ENCODE measurements around the gene CECR2. TPM values are rescaled to one million over a fixed set of nuclear protein-coding genes. Genes with fewer than 3 reads are reported as not detected.

CECR2 gene
- total RNA-seq, 2 experiments from 2014 or later, result 0.10 to 0.26 TPM

GRCh38 chr22:17349172-17349571 lies 20.1 kb upstream of the CECR2 start:
- no peaks in the 10 kb centered on the region for H3K27me3 Mint-ChIP-seq
- no peak overlapping the region for H3K27ac Mint-ChIP-seq
- H3K4me1 Mint-ChIP-seq, result no peaks in the 10 kb centered on the region
- H3K4me3 Mint-ChIP-seq, result no peak overlapping the region
- no peaks in the 10 kb centered on the region for H3K9me3 Mint-ChIP-seq
- no peaks in the 10 kb centered on the region for H3K36me3 Mint-ChIP-seq
- DNase-seq, result no peak

GRCh38 chr22:17350292-17350691 lies 19.0 kb upstream of the CECR2 start:
- no peaks in the 10 kb centered on the region for H3K9me3 Mint-ChIP-seq
- H3K4me3 Mint-ChIP-seq, result no peak overlapping the region
- no peak overlapping the region for H3K27ac Mint-ChIP-seq
- H3K36me3 Mint-ChIP-seq, result no peaks in the 10 kb centered on the region
- DNase-seq, result no peak
- H3K27me3 Mint-ChIP-seq, result no peaks in the 10 kb centered on the region
- H3K4me1 Mint-ChIP-seq, result no peaks in the 10 kb centered on the region

- H3K4me3 Mint-ChIP-seq, result no peak overlapping the region
Observed at GRCh38 chr22:17352798-17353197, 16.5 kb upstream of the CECR2 start.

GRCh38 chr22:17357688-17358087 lies 11.6 kb upstream of the CECR2 start:
- no peak for DNase-seq

More at GRCh38 chr22:17352798-17353197, 16.5 kb upstream of the CECR2 start:
- Mint-ChIP-seq H3K36me3 (no peaks in the 10 kb centered on the region), H3K27me3 (no peaks in the 10 kb centered on the region), H3K9me3 (no peaks in the 10 kb centered on the region), H3K4me1 (no peaks in the 10 kb centered on the region), H3K27ac (no peak overlapping the region)
- no peak for DNase-seq

GRCh38 chr22:17358415-17358814 lies 10.8 kb upstream of the CECR2 start:
- DNase-seq, result no peak
- H3K9me3 Mint-ChIP-seq, result no peaks in the 10 kb centered on the region
- H3K36me3 Mint-ChIP-seq, result no peaks in the 10 kb centered on the region
- no peak overlapping the region for H3K4me3 Mint-ChIP-seq
- no peak overlapping the region for H3K27ac Mint-ChIP-seq
- H3K27me3 Mint-ChIP-seq, result peaks cover 5% of the 10 kb centered on the region
- H3K4me1 Mint-ChIP-seq, result no peaks in the 10 kb centered on the region

More at GRCh38 chr22:17357688-17358087, 11.6 kb upstream of the CECR2 start:
- no peaks in the 10 kb centered on the region for H3K4me1 Mint-ChIP-seq
- no peak overlapping the region for H3K4me3 Mint-ChIP-seq
- H3K9me3 Mint-ChIP-seq, result no peaks in the 10 kb centered on the region
- no peak overlapping the region for H3K27ac Mint-ChIP-seq
- no peaks in the 10 kb centered on the region for H3K36me3 Mint-ChIP-seq
- peaks cover 5% of the 10 kb centered on the region for H3K27me3 Mint-ChIP-seq

- Mint-ChIP-seq H3K27me3 (peaks cover 7% of the 10 kb centered on the region), H3K27ac (no peak overlapping the region), H3K4me1 (no peaks in the 10 kb centered on the region), H3K36me3 (no peaks in the 10 kb centered on the region), H3K9me3 (no peaks in the 10 kb centered on the region), H3K4me3 (no peak overlapping the region)
- no peak for DNase-seq
Observed at GRCh38 chr22:17359501-17359900, 9.8 kb upstream of the CECR2 start.

- Mint-ChIP-seq H3K27ac (no peak overlapping the region), H3K36me3 (no peaks in the 10 kb centered on the region)
Observed at GRCh38 chr22:17366329-17366728, 2.9 kb upstream of the CECR2 start.

GRCh38 chr22:17366830-17367229 lies 2.4 kb upstream of the CECR2 start:
- no peak overlapping the region for H3K27ac Mint-ChIP-seq
- DNase-seq, result peak; percentile 43
- peaks cover 58% of the 10 kb centered on the region for H3K27me3 Mint-ChIP-seq
- no peaks in the 10 kb centered on the region for H3K36me3 Mint-ChIP-seq
- no peak overlapping the region for H3K4me3 Mint-ChIP-seq
- peaks cover 17% of the 10 kb centered on the region for H3K4me1 Mint-ChIP-seq
- H3K9me3 Mint-ChIP-seq, result no peaks in the 10 kb centered on the region

More at GRCh38 chr22:17366329-17366728, 2.9 kb upstream of the CECR2 start:
- H3K4me3 Mint-ChIP-seq, result no peak overlapping the region
- DNase-seq, result no peak
- peaks cover 17% of the 10 kb centered on the region for H3K4me1 Mint-ChIP-seq
- H3K9me3 Mint-ChIP-seq, result no peaks in the 10 kb centered on the region
- H3K27me3 Mint-ChIP-seq, result peaks cover 53% of the 10 kb centered on the region

GRCh38 chr22:17368144-17368543 lies 1.1 kb upstream of the CECR2 start:
- Mint-ChIP-seq H3K9me3 (no peaks in the 10 kb centered on the region), H3K36me3 (no peaks in the 10 kb centered on the region), H3K27ac (no peak overlapping the region), H3K4me1 (peaks cover 17% of the 10 kb centered on the region), H3K4me3 (peak overlapping the region; percentile 67), H3K27me3 (peaks cover 67% of the 10 kb centered on the region)
- no peak for DNase-seq

GRCh38 chr22:17368554-17369438 lies 464 bp upstream of the CECR2 start:
- Mint-ChIP-seq H3K27me3 (peaks cover 67% of the 10 kb centered on the region), H3K4me1 (peaks cover 17% of the 10 kb centered on the region), H3K36me3 (no peaks in the 10 kb centered on the region), H3K4me3 (peak overlapping the region; percentile 67), H3K27ac (peak overlapping the region; percentile 52), H3K9me3 (no peaks in the 10 kb centered on the region)
- peak; percentile 13 for DNase-seq

GRCh38 chr22:17370026-17370765 lies 936 bp downstream of the CECR2 start:
- Mint-ChIP-seq H3K4me3 (peak overlapping the region; percentile 48), H3K9me3 (no peaks in the 10 kb centered on the region), H3K4me1 (peaks cover 17% of the 10 kb centered on the region), H3K27ac (no peak overlapping the region), H3K27me3 (peaks cover 61% of the 10 kb centered on the region), H3K36me3 (no peaks in the 10 kb centered on the region)
- DNase-seq, result no peak

- Mint-ChIP-seq H3K27ac (no peak overlapping the region), H3K4me3 (peak overlapping the region; percentile 38), H3K36me3 (no peaks in the 10 kb centered on the region), H3K9me3 (no peaks in the 10 kb centered on the region), H3K27me3 (peaks cover 59% of the 10 kb centered on the region), H3K4me1 (peaks cover 17% of the 10 kb centered on the region)
- DNase-seq, result no peak
Observed at GRCh38 chr22:17370766-17371432, 1.6 kb downstream of the CECR2 start.

GRCh38 chr22:17371448-17371847 lies 2.2 kb downstream of the CECR2 start:
- peaks cover 17% of the 10 kb centered on the region for H3K4me1 Mint-ChIP-seq
- no peak overlapping the region for H3K4me3 Mint-ChIP-seq
- peaks cover 58% of the 10 kb centered on the region for H3K27me3 Mint-ChIP-seq
- H3K36me3 Mint-ChIP-seq, result no peaks in the 10 kb centered on the region
- H3K9me3 Mint-ChIP-seq, result no peaks in the 10 kb centered on the region
- no peak for DNase-seq
- no peak overlapping the region for H3K27ac Mint-ChIP-seq

GRCh38 chr22:17373855-17374254 lies 4.6 kb downstream of the CECR2 start:
- H3K36me3 Mint-ChIP-seq, result no peaks in the 10 kb centered on the region
- H3K4me3 Mint-ChIP-seq, result no peak overlapping the region
- H3K9me3 Mint-ChIP-seq, result no peaks in the 10 kb centered on the region
- peaks cover 6% of the 10 kb centered on the region for H3K4me1 Mint-ChIP-seq
- H3K27ac Mint-ChIP-seq, result no peak overlapping the region
- DNase-seq, result no peak
- peaks cover 37% of the 10 kb centered on the region for H3K27me3 Mint-ChIP-seq

Measured in activated naive CD8-positive, alpha-beta T cell treated with anti-CD3 and anti-CD28 coated beads for 36 hours (primary cell).